GM11168 (cell line): ENCODE results near the gene FIZ1.

Experiments used
- in situ Hi-C: fragments of 300-500 bp; cut with MboI; formaldehyde crosslinking; loops from one replicate; pipeline ENCODE4 v1.12.0; 2022; ENCODE audit warnings: low sequenced_read_pairs; ENCODE audit not compliant: unreplicated experiment

The FIZ1 gene

DNA sequence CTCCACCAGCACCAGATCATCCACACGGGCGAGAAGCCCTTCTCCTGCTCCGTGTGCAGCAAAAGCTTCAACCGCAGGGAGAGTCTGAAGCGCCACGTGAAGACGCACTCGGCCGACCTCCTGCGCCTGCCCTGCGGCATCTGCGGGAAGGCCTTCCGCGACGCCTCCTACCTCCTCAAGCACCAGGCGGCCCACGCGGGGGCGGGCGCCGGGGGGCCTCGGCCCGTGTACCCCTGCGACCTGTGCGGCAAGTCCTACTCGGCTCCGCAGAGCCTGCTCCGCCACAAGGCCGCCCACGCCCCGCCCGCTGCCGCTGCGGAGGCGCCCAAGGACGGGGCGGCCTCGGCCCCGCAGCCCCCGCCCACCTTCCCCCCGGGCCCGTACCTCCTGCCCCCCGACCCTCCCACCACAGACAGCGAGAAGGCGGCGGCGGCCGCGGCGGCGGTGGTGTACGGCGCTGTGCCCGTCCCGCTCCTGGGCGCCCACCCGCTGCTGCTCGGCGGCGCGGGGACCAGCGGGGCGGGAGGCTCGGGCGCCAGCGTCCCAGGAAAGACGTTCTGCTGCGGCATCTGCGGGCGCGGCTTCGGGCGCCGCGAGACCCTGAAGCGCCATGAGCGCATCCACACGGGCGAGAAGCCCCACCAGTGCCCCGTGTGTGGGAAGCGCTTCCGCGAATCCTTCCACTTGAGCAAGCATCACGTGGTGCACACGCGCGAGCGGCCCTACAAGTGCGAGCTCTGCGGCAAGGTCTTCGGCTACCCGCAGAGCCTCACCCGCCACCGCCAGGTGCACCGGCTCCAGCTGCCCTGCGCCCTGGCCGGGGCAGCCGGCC, 15.6 kb upstream of the FIZ1 start:
- in situ Hi-C loops, result no loop called here

DNA sequence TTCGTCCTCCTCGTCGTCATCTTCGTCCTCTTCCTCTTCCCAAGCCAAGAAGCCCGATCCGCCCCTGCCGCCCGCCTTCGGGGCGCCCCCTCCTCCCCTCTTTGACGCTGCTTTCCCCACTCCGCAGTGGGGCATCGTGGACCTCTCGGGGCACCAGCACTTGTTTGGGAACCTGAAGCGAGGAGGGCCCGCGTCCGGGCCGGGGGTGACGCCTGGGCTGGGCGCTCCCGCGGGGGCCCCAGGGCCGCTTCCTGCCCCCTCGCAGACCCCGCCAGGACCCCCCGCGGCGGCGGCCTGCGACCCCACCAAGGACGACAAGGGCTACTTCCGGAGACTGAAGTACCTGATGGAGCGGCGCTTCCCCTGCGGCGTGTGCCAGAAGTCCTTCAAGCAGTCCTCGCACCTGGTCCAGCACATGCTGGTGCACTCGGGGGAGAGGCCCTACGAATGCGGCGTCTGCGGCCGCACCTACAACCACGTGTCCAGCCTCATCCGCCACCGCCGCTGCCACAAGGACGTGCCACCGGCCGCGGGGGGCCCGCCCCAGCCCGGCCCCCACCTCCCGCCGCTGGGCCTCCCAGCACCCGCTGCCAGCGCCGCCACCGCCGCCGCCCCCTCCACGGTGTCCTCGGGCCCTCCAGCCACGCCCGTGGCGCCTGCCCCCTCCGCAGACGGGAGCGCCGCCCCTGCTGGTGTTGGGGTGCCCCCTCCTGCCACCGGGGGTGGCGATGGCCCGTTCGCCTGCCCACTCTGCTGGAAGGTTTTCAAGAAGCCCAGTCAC, 14.8 kb upstream of the FIZ1 start:
- in situ Hi-C loops, result no loop called here

DNA sequence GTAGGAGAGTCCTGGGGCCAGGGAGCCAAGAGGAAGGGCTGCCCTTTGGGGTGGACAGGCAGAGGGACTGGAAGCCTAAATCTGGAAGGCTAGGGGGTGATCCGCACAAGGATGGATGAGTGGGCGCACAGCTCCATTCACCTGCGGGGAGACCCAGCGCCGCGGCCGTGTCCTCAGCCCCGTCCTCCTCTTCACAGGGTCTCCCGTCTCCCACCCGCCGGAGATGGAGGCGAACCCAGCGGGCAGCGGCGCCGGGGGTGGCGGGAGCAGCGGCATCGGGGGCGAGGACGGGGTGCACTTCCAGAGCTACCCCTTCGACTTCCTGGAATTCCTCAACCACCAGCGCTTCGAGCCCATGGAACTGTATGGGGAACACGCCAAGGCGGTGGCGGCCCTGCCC, 14.1 kb upstream of the FIZ1 start:
- in situ Hi-C loops, result no loop called here

DNA sequence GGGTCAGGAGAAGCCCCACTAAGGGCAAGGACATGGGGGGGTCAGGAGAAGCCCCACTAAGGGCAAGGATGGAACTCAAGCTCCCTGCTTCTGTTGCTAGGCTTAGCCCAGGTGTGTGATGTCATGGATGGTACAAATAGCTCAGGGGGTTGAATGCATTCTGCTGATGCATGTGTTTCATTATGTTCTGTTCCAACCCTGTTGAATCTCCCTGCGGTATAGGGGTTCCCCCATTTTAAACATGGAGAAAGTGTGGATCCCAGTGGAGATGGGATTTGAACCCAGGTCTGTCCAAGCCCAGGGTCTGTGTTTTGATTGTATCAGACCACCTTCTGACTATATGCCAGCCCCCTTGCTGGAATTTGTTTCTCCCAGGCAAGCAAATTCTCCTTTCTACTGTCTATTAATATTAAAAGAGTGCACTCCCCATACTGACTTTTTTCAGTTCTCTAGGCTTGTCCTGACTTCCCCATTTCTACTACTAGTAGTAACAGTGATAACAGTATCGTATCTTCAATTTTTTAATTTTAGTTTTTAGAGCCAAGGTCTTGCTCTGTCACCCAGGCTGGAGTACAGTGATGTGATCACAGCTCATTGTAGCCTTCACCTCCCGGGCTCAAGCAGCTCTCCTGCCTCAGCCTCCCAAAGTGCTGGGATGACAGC, 12.8 kb upstream of the FIZ1 start:
- in situ Hi-C loops, result no loop called here

DNA sequence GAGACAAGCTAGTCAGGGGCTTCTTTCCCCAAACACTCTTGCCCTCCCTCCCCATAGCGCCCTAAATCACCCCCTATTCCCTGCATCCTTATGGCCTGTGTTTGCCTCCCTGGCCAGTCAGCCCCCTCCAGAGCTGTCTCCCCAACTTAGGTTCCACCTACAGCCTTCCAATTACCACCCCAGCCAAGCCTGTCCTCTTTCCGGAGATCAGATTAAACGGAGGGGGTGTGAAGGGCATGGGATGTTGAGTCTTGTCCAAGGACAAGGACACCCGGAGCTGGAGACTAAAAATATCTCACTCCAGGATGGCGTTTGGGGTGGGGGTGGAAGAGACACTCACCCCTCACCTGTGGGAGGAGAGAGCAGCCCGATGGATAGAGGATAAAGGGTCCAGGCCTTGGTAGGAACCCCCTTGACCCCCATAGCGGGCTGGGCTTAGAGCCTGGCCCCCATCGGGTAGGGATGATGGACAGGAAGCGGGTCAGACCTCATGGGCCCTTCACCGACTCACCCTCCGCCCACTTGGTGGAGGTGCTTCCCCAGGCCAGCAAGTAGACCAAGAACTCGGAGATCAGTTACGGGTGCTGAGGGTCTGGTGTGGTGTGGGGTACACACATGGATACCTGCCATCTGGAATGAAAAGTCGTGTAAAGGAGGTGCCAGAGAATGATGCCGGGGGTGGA, 12.1 kb upstream of the FIZ1 start:
- in situ Hi-C loops, result no loop called here

DNA sequence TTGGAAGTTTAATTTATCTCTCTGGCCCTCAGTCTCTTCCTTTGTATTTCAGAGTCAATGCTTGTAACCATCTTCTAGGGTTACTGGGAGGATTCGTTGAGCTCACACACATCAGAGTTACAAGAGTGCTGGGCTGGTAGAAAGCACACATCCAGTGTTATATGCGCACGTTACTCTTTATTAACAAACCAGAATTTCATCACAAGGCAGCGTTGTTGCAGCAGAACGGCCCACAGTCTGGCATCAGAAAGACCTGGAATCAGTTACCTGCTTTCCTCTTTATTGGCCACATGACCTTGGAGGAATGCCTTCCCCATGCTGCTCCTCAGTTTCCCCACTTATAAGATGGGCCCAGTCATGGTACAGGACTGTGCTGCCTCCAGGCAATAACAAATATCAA, 10.0 kb upstream of the FIZ1 start:
- in situ Hi-C loops, result no loop called here

DNA sequence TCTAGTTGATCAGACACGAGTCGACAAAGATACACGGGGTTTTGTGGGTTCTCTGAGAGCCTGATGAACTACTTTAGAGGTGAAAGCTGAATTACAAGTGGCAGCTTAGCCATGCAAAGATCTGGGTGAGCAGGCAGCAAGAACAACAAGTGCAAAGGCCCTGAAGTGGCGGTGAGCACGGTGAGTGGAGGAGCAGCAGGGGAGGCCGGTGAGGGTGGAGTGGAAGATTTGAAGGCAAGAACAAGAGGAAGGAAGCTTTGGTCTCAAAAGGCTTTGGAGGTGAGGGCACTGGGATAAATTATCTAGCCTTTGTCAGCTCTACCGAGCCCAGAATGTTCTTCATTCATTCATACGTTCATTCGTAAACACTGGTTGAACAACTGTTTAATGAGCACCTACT, 7.5 kb upstream of the FIZ1 start:
- in situ Hi-C loops, result no loop called here

DNA sequence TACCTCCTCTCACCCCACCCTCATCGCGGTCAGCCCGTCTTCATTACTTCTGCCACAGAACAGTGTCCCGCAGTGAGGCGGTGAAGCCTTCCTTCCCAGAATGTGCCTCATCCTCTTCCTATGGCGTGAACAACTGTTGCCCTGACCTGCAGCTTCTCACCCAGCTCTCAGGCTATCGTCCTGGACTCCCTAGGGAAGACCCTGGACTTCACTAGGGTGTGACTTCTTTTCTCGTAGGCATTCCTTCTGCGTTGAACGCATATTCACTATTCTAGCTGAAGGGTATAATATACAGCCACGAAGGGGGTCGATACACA, 7.1 kb upstream of the FIZ1 start:
- in situ Hi-C loops, result no loop called here

DNA sequence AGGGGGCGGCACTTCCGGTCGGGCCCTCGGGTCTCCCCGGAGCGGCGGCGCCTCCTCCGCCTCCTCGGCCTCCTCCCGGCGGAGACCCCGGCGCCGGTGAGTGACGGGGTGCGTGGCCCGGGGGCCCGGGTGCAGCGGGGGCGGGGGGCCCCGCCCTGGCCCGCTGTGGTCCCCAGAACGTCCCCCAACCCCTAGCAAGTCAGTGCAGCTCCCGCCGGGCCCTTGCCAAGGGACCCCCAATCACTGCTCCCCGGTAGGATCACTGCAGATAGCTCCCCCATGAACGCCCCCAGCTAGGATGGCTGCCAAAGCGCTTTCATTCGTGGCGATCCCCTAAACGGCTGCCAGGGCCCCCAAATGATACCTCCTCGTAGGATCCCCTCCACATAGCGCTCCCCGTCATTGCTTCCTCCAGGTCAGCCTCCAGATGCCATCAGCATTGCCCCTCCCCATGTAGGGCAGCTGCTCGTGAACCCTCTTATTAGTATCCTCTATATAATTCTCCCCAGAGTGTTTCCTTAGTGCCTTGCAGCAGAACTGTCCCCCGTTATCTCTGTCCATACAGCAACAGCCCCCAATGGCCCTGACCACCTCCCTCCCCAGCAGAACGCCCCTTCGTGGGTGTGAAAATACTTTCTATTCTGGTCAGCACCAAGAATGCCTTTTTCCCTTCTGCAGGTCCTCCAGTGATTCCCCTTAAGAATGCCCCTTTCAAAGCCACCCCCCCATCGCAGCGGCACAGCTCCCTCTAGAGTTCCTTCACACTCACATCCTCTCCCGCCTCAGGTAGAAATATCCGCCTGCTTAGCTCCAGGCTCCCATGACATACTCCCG, 6.5 kb upstream of the FIZ1 start, which contains the start of gene ZNF865:
TSS of gene ZNF865 (plus strand) at position 11 of the 834 bp plus-strand sequence. CDS start 7,972 bp downstream, outside the sequence.
- in situ Hi-C loops, result no loop called here

DNA sequence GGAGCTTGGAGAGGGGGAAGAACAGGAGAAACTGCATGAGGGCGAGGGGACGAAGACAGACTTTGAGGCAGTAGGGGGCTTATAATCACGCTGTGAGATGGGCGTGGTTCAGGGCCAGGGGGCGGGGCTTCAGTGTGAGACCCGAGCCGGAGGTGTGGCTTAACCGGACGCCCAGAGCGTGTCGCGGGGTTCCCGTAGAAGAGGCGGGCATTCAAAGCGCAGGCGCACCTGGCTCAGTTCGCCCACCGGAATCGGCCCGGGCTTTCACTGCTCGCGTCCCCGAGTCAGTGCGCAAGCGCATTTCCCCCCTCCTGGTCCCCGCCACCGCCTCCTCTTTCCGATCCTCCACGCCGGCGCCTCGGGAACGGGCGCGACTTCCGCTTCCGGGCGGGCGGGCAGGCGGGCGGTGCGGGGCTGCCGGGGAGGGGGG, 5.9 kb upstream of the FIZ1 start:
- in situ Hi-C loops, result no loop called here

DNA sequence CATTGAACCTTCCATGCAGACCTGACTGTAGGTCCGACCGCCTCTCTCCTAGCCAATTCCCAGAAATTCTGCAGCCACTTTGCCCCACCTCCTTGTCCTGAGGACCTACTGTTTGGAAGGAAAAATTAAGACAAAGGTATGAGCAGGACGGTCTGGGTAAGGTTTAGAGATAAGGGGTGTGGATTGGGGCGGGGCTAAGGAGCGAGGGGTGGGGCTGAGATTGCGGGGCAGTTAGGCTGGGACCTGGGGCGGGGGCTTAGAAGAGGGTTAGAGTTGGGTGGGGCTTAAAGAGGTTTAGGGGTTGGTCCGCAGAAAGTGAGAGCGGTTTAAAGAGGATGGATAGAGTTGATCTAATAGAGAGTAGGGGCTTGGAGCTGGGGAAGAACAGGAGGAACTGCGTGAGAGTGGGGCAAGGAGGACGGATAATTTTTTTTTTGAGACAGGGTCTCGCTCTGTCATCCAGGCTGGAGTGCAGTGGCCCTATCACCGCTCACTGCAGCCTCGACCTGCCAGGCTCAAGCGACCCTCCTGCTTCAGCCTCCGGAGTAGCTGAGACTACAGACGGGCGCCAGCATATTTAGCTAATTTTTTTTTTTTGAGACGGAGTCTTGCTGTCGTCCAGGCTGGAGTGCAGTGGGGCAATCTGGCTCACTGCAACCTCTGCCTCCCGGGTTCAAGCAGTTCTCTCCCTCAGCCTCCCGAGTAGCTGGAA, 4.4 kb upstream of the FIZ1 start:
- in situ Hi-C loops, result no loop called here

DNA sequence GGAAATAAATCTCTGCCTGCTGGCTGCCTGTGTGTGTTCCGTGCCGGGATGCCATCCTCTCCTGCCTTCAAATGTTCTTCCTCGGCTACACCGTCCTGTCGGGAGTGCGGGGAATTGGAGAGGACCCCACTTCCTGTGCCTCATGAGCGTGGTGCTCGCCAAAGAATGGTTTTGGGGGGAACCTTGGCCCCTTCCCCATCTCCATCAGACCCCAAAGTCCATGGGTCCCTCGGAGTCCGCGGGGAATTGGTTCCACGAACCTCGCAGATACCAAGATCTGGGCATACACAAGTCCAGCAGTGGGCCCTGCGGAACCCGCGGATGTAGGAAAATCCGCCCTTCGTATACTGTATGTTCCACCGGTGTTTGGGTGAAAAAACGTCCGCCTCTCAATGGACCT, 3.8 kb upstream of the FIZ1 start:
- in situ Hi-C loops, result no loop called here

DNA sequence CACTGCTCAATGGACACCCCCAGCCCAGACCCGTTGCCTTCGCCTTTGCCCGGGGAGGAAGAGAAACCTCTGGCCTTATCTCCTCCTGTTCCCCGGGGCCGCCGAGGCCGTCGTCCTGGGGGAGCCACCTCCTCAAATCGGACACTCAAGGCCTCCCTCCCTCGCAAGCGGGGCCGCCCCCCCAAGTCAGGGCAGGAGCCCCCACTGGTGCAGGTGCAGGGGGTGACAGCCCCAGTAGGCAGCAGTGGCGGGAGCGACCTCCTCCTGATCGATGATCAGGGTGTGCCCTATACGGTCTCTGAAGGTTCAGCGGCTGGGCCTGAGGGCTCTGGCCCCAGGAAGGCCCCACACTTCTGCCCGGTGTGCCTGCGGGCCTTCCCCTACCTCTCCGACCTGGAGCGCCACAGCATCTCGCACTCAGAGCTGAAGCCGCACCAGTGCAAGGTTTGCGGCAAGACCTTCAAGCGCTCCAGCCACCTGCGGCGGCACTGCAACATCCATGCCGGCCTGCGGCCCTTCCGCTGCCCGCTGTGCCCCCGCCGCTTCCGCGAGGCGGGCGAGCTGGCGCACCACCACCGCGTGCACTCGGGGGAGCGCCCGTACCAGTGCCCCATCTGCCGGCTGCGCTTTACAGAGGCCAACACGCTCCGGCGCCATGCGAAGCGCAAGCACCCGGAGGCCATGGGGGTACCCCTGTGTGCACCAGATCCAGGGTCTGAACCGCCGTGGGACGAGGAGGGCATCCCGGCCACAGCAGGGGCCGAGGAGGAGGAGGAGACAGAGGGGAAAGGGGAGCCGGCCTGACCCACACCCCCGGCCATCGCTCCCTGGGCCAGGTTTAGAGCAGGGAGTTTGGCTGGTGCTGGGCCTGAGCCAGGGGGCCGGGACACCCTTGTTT, 3.0 kb upstream of the FIZ1 start:
- in situ Hi-C loops, result no loop called here

DNA sequence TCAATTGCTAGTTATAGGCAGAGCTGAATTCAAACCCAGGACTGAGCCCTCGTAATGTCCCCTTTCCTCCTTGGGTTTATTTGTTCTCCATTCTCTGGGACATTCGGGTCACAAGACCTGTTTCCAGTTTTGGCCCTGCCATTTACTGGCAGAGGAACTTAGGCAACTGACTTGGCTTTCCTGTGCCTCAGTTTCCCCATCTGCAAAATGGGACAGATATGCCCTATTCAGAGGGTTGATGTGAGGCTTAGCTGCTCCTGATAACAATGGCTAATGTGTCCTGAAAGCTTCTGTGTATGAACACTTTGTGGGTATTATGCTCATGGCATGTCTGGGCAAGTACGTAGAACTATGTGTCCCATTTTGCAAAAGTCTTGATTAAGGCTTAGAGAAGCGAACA, 1.8 kb upstream of the FIZ1 start:
- in situ Hi-C loops, result no loop called here

DNA sequence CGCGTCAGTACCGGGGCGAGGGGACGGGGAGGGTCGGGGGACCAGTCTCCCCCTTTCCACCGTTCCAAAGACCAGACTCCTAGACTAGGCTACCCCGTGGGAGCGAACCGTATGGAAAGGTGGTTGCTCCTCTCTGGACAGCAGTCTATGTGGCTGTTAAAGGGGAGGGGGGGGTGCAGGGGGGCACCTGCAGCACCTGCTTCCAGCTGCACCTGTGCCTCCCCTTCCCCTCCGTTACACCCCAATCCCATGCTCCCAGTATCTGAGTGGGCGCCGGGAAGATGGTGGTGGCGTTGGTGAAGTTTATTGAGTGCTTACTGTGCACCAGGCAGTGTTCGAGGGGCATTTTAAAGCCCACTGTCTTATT, 1.3 kb upstream of the FIZ1 start:
- in situ Hi-C loops, result no loop called here

DNA sequence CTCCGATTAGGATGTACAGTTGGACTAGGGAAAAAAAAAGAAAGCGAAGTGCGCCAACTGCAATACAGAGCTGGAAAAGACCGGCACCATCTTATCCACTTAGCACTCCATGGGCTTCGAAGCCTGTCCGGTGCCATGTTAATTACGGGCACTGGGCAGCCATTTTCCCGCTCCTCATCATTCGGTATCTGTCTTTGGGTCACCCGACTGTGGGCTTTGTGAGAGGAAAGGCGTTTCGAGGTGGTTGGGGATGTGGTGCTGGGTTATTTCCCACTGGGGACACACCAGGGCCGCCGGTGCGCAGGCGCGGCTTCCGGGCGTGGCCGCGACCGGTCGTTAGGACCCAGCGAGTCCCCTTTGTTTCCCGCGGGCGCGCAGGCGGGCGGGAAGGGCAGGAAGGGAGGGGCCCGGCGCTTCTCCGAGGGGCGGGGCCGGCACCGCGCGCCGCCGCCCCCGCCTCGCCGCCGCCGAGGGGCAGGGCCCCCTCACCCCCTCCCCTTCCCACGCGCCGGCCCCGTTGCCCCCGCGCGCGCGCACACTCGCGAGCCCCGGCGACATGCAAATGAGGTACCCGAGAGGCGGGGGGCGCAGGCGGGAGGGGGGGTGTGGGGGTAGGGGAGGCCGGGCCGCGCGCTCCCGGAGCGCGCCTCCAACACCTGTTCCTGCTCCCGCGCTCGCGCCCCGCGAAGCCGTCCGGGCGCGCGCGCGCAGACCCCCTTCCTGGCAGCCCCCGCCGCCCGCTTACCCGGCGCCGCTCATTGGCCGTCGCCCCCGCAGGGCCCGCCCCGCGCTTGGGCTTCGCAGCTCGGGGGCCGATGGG, 735 bp upstream of the FIZ1 start, which contains the start of gene ZNF524:
TSS of gene ZNF524 (plus strand) at position 447 of the 820 bp plus-strand sequence. CDS start 1,825 bp downstream, outside the sequence.
- in situ Hi-C loops, result no loop called here
